ENCODE data around the gene PSRC1. TPM values are rescaled to one million over a fixed set of nuclear protein-coding genes. Genes with fewer than 3 reads are reported as not detected.

The PSRC1 gene
- total RNA-seq, 4 donors from 2014 or later = 5.3 to 12.5 (median 6.4) TPM

GRCh38 chr1:109252167-109252892, 30.6 kb downstream of the PSRC1 start:
- TF ChIP-seq CTCF (IDR thresholded peaks at IDR 0.05) (no peak), POLR2A (IDR thresholded peaks at IDR 0.05; ENCODE audit: low read depth) (no peak), POLR2AphosphoS5 (IDR thresholded peaks at IDR 0.05) (no peak), EP300 (IDR thresholded peaks at IDR 0.05) (no peak)
- H3K36me3 ChIP-seq = no peaks in the 10 kb centered on the region
- DNase-seq (ENCODE audit: extremely low spot score) = no peak
- no peaks in the 10 kb centered on the region for H3K9me3 ChIP-seq
- no peaks in the 10 kb centered on the region for H3K27me3 ChIP-seq
- WGBS = 98% methylated on average over 31 of the region's 31 CpGs
- H3K27ac ChIP-seq (replicated peaks in 1 of 4) = peak overlapping the region in 3 of 4 donors; percentile 86 to 90 (median 90)
- H3K4me1 ChIP-seq = peaks cover 29 to 70% (median 54%) of the 10 kb centered on the region in 4 donors
- intact Hi-C loops (cut with DNase I) = no loop called here
- H3K4me3 ChIP-seq = no peak overlapping the region

- no peak for TF ChIP-seq EP300 (IDR thresholded peaks at IDR 0.05)
- TF ChIP-seq POLR2A (IDR thresholded peaks at IDR 0.05; ENCODE audit: low read depth) = no peak
- no peak for TF ChIP-seq POLR2AphosphoS5 (IDR thresholded peaks at IDR 0.05)
- TF ChIP-seq CTCF (IDR thresholded peaks at IDR 0.05) = no peak
- intact Hi-C loops (cut with DNase I) = no loop called here
- DNase-seq (ENCODE audit: extremely low spot score) = no peak
- WGBS = 94% methylated on average over 31 of the region's 32 CpGs
- Histone ChIP-seq H3K27ac (replicated peaks in 1 of 4) (no peak overlapping the region), H3K4me1 (peaks cover 29 to 70% (median 54%) of the 10 kb centered on the region in 4 donors), H3K27me3 (no peaks in the 10 kb centered on the region), H3K36me3 (no peaks in the 10 kb centered on the region), H3K4me3 (no peak overlapping the region), H3K9me3 (no peaks in the 10 kb centered on the region)
Measured at GRCh38 chr1:109251277-109252166, 31.4 kb downstream of the PSRC1 start.

GRCh38 chr1:109250454-109251276, 32.3 kb downstream of the PSRC1 start:
- DNase-seq (ENCODE audit: extremely low spot score) = no peak
- TF ChIP-seq POLR2A (IDR thresholded peaks at IDR 0.05; ENCODE audit: low read depth) = no peak
- TF ChIP-seq CTCF (IDR thresholded peaks at IDR 0.05) = no peak
- TF ChIP-seq EP300 (IDR thresholded peaks at IDR 0.05) = no peak
- no peak for TF ChIP-seq POLR2AphosphoS5 (IDR thresholded peaks at IDR 0.05)
- Histone ChIP-seq H3K27me3 (no peaks in the 10 kb centered on the region), H3K9me3 (no peaks in the 10 kb centered on the region), H3K4me3 (peak overlapping the region; percentile 74 to 89 (median 76)), H3K4me1 (peaks cover 29 to 64% (median 48%) of the 10 kb centered on the region in 4 donors), H3K36me3 (no peaks in the 10 kb centered on the region), H3K27ac (replicated peaks in 1 of 4) (peak overlapping the region in 2 of 4 donors; percentile 67 to 69)
- intact Hi-C loops (cut with DNase I) = no loop called here
- 89% methylated on average over 30 of the region's 33 CpGs for WGBS

- no peak for TF ChIP-seq POLR2AphosphoS5 (IDR thresholded peaks at IDR 0.05)
- TF ChIP-seq CTCF (IDR thresholded peaks at IDR 0.05) = no peak
- no peak for TF ChIP-seq POLR2A (IDR thresholded peaks at IDR 0.05; ENCODE audit: low read depth)
- TF ChIP-seq EP300 (IDR thresholded peaks at IDR 0.05) = no peak
- DNase-seq (ENCODE audit: extremely low spot score) = no peak
- WGBS = 40% methylated on average over 3 of the region's 80 CpGs
- H3K4me3 ChIP-seq = peak overlapping the region; percentile 74 to 89 (median 76)
- peaks cover 23 to 55% (median 40%) of the 10 kb centered on the region in 4 donors for H3K4me1 ChIP-seq
- H3K36me3 ChIP-seq = no peaks in the 10 kb centered on the region
- intact Hi-C loops (cut with DNase I) = loop anchor here (5.0 kb wide), 1 partner anchor 53 kb away; no protein-coding TSS in a partner anchor
- no peaks in the 10 kb centered on the region for H3K27me3 ChIP-seq
- peak overlapping the region; percentile 63 to 69 (median 66) for H3K27ac ChIP-seq (replicated peaks in 1 of 4)
- no peaks in the 10 kb centered on the region for H3K9me3 ChIP-seq
Measured at GRCh38 chr1:109249654-109250401, 33.1 kb downstream of the PSRC1 start.
